Measurements from ENCODE around the gene IL1R1.
"Not testable (repeated sequence)": the region's sequence is repeated elsewhere in the genome, so short reads cannot be mapped to it uniquely, and the experiment has no call there.

The IL1R1 gene

DNA sequence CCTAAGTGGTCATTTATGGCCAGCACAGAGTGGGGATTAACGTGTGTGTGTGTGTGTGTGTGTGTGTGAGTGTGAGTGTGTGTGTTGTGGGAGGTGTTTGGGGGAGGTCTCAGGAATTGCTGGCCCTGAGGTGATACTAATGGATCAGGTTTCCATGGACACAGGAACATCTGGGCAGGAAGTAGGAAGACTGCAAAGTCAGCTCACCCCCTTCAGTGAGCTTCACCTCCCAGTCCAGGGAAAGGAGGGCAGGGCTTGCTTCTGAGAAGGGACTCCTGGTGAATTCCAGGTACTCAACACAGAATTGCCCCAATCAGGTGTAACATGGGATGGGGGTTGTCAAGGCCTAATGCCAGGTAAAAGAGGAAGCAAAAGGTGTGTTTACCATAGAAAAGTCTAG lies 30.3 kb upstream of the IL1R1 start:
- DNase-seq = no peak

DNA sequence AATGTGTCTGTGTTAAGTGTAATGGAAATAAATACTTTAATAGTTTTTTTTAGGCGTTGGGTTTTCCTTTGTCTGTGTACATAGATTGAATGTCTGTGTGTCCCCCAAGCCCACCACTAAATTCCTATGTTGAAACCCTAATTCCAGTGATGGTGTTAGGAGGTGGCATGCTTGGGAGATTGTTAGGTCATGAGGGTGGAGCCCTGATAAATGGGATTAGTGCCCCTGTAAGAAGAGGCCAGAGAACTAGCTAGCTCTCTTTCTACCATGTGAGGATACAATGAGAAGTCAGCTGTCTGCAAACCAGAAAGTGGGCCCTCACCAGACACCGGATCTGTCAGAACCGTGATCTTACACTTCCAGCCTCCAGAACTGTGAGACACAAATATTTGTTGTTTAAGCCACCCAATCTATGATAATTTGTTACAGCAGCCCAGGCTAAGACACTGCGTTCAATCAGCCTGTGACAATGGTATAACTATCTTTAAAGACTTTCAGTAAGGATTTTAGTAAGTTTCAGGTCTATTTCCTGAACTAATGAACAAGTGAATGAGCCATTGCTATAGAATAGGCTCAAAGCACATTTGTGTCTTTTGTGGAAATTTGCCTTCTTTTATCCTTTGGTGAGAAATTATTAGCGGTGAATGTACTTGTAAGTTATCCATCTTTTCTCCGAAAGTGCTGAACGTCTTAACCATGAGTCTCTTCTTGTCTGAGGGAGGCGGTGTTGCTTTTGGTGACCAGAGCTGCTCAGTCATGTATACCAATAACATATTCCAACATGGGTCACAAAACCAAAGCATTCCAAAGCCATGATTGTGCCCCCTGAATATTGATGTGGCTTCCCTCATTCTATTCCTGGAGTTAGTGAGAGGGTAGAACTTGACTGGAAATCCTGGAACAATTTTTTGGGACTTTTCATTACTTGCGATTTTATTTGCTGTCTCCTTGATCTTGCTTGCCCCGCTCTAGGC lies 29.6 kb upstream of the IL1R1 start:
- no peak for DNase-seq

GRCh38 chr2:102114290-102114721 lies 28.2 kb upstream of the IL1R1 start:
- DNase-seq = no peak

DNA sequence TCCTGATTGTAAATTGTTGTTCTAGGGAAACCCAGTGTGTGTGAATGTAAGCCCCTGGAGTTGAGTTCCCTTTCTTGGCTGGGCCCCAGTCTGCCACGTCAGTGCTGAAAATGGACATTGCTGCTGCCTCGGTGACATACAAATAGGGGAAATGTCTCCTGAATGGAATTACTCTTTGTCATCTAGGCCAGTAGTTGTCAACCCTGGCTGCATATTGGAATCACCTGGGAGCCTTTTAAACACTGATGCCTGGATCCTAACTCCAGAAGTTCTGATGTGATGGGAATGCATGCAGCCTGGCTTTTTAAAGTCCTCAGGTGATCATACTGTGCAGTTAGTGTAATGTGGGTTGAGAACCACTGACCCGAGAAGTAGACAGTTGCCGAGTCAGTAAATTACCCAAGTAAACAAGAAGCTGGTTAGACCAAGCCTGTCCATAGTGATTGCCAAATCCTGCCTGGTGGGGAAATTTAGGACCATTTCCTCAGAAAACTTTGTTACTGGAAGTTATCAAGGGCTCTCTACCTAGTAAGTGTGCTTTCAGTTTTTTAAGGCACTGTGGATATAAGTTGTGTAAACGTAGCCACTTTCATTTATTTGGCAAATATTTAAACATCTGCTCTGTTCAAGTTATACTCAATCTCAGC lies 27.6 kb upstream of the IL1R1 start:
- no peak for DNase-seq

DNA sequence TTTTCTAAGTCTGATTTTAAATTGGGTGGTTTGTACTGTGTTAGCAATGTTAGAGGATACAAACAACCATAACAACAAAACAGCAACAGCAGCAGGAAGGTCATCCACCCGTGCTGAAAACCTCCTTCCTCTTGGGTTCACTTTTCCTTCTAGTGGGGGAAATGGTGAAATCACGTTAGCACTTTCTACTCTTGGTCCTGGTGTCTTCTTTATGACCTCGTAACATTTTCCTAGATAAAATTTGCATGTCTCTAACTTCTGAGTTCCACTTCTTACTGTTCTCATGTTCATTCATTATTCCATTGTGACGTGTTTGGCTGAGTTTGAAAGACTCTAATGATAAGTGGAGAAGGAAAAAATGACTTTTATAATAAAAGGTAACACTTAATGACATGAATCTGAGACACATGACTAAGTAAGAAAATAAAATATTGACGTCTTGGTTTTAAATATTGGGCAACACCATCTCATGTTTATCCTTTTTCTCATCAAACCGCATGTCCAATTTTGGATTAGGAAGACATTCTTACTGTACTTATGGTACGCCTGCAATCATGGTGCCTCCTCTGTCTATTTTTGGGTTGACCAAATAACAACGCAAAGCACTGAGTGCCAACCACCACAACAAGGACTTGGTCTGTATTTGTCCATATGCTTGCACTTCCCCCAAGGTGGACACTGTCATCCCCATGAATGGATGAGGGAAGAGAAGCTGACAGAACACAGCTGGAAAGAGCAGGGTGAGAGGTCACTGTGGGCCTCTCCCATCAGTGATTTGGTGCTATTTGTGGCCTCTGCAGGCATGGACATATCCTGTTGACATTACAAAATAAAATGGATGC lies 25.7 kb upstream of the IL1R1 start:
- no peak for DNase-seq

- DNase-seq = peak; percentile 13
These were observed 25.1 kb upstream of the IL1R1 start for GRCh38 chr2:102117472-102117858.

- no peak for DNase-seq
These were observed 23.3 kb upstream of the IL1R1 start for GRCh38 chr2:102119255-102119654.

GRCh38 chr2:102120261-102120660 lies 22.3 kb upstream of the IL1R1 start:
- DNase-seq = no peak

- DNase-seq = no peak
These were observed 21.8 kb upstream of the IL1R1 start for GRCh38 chr2:102120701-102121159.

- DNase-seq = no peak
These were observed 20.4 kb upstream of the IL1R1 start for GRCh38 chr2:102122115-102122514.

GRCh38 chr2:102122909-102123308 lies 19.6 kb upstream of the IL1R1 start:
- DNase-seq = no peak

DNA sequence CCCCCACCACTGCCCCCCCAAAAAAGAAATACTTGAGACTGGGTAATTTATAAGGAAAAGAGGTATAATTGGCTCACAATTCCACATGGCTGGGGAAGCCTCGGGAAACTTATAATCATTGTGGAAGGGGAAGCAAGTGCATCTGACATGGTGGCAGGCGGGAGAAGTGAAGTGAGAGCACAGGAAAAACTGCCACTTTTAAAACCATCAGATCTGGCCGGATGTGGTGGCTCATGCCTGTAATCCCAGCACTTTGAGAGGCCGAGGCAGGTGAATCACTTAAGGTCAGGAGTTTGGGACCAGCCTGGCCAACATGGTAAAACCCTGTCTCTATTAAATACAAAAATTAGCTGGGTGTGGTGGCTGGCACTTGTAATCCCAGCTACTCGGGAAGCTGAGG lies 18.1 kb upstream of the IL1R1 start:
- not testable (repeated sequence) for DNase-seq

- DNase-seq = no peak
These were observed 16.4 kb upstream of the IL1R1 start for GRCh38 chr2:102126169-102126568.

- DNase-seq = no peak
These were observed 15.9 kb upstream of the IL1R1 start for GRCh38 chr2:102126660-102127059.

DNA sequence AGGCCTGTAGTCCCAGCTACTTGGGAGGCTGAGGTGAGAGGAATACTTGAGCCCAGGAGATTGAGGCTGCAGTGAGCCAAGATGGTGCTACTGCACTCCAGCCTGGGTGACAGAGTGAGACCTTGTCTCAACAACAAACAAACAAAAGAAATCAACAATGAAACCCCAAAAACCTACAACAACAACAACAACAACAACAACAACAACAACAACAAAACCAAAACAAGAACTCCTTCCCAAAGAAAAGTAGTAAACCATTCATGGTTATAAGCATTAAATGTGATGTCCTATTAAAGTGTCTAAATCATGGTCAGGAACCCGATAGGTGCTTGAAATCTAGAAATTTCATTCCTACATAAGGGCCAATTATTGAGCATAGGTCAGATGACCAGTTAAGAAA lies 13.5 kb upstream of the IL1R1 start:
- DNase-seq = no peak

DNA sequence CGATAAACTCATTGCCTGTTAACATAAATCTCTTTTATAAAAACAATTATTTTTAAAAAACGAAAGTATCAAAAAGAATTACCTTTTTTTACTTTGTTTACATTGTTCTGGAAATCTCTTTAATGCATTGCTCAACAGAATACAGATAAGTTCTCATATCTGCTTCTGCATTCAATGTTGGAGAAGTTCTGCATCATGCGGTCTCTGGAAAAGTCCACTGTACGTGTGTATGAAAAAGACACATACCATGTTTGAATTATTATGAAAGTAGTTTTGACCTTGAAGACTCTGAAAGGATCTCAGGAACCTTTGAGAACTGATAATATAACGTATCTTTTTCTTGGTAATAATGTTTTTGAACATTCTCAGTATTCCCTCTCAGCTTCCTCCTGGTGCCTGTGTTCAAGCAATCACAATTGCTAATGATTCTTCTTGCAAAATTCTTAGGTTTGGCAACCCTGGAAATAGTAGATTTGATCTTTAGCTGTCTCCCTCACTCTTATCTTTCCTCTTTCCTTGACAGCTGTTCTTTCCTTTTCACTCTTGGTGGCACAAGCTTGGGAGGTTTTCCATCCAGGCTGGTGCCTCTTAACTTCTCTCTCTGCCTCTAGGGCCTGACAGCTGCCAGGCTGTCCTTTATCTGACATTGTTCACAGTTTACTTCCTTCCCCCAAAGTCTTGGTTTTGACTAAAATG lies 12.4 kb upstream of the IL1R1 start:
- no peak for DNase-seq

GRCh38 chr2:102130647-102130991 lies 11.9 kb upstream of the IL1R1 start:
- DNase-seq = no peak

GRCh38 chr2:102131564-102131963 lies 11.0 kb upstream of the IL1R1 start:
- no peak for DNase-seq

GRCh38 chr2:102137138-102137537 lies 5.4 kb upstream of the IL1R1 start:
- no peak for DNase-seq

DNA sequence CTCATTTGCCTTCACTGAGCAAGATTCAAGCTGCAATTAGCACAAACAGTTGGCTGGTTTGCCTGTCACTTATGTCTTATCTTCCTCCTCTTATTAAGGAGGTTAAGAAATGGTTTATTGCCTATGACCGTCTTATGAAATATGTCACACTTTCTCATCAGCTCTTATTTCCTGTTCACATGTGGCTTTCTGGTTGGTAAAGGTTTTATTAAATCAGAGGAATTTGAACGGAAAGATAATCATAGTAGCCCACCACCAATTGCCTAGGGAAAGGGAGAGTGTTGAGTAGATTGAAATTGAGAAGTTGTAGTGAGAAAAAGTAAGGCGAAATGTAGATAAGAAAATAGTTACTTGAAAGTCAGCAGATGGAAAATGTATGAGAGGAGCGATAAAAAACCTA lies 4.2 kb upstream of the IL1R1 start:
- DNase-seq = no peak

DNA sequence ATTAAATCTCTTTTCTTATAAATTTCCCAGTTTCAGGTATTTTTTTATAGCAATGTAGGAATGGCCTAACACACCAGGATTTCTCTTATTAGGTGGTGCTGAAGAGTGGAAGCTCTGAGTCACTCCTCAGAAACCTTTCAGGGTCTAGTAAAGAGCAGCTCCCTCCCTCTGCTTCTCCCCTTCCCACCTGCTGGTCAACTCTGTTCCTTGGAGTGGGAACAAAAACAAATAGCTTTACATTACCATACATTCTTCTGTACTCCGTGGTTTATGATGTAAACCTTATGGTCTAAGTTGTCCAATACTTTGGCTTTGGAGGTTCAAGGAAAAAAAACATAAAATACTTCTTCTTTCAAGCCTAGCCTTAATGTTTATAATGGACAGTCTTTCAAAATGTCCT lies 2.7 kb upstream of the IL1R1 start:
- no peak for DNase-seq

- no peak for DNase-seq
These were observed 2.2 kb upstream of the IL1R1 start for GRCh38 chr2:102140377-102140776.
